ENCODE measurements around the gene MAL.

Gene MAL

DNA sequence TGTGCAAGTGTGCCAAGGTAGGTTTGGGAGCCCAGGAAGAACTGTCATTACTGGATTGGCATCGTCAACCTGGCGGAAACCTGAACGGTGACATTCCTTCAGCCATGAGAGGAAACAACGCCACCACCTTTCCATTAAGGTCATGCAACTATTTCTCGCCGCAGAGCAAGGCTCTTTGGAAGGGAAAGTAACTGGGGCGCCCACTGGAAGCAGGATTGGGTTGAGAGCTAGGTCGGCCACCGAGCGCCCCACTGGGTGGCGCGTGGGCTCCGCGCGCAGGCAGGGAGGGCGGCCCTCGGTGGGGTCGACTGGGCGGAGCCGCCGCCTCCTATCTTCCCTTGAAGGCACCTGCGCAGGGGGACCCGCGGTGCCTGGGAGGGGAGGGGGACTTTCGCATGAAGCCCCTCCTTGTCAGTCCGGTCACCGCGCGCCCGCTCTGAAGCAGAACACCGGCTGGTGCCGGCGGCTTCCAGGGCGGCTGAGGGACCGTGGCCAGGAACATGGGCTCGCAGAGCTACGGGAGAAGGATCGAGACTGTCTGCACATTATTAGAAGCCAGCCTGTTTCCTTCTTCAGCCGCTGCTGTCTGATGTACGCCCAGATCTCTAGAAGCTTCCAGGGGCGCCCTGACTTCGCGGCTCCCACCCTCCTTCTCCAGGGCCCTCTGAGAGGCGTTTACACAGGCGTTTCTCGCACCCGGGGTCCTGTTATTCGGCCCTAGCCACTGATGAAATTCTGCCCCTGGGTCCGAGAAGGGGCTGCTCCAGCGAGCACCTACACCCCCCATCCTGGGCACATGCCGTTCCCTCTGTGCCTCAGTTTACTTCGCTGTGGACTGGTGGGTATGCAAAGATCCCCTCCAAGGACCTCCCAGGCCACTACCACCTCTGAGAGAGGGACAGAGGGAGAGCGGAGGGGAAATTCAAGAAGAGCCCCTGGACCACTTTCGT, 27.3 kb upstream of the MAL start:
- DNase-seq = no peak

DNA sequence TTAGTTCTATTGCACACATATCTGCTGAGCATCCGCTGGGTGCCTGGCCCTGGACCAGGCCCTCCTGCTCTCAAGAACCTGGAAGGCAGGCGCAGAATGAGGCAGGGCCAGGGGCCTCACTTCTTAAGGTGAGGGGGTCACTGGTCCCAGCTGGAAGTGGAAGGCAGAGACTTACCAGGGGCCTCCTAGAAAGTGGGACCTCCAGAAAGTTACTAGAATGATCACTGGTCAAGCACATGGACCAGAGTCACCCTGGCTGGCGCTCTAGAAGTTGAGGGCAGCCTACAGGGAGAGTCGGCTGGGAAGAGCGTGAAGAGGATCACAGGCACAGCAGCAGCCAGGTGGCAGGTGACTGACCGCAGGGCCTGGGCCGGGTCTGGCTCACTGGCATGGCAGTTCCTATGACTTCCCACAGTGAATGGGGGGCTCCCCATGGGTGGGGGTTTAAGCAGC, 26.1 kb upstream of the MAL start:
- no peak for DNase-seq

DNA sequence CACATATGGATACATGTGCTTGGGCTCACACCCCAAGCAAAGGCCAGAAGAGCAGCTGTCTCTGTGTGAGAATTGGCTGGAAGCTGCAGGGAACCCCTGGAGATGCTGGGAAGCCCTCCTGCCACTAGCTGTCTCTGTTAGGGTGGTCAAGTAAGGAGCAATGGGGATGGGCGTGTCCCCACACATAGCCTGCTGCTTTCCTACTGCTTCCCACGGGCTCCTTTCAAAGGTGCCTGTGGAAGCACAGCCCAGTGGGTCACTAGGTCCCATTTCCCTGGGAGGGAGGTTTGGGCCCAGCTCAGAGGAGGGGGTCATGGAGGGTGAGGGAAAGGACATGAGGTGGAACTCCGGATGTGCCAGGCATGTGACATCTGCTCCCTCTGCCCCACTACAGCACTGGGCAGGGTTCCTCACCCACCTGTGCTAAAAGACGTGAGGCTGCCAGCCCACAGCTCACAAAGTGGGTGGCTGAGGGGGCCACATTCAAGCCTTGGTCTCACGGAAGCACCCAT, 24.4 kb upstream of the MAL start:
- no peak for DNase-seq

- no peak for DNase-seq
These were observed 23.8 kb upstream of the MAL start for GRCh38 chr2:95001701-95002100.

GRCh38 chr2:95002498-95002897, 23.0 kb upstream of the MAL start:
- DNase-seq = no peak

DNA sequence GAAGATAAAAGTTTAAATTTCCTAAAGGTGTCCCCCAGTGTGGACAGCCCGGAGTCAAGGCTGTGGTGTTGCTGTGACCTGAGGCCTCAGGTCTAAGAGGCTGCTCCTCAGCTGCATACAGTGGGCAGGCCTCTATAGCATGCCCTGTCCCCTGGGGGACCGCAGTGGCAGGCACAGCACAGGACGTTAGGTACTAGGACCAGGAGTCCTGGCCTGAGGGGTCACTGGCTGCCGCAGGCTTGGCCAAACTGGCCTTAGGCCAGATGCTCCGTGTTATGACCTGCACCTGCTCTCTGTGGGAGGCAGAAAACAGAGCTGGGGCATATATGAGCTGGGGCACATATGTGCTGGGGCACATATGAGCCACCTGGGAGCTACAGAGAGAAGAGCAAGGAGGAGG, 21.2 kb upstream of the MAL start:
- DNase-seq = no peak

- no peak for DNase-seq
These were observed 20.8 kb upstream of the MAL start for GRCh38 chr2:95004711-95005110.

DNA sequence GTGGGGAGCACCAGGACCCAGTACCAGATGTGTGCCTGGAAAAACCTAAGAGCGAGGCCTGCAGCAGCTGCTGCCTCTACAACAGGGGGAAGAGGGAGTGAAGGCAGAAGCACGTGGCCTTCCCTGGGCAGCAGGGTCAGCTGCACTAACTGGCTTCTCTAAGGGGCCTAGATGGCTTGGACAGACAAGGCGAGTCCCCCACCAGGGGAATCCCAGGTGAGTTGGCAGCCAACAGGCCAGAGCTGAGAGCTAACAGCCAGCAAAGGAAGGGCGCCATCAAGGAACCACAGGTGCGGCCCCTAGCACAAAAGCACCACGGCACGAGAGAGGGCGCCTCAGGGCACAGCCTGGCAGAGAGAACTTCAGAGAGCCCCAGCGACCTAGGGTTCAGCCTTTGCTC, 19.8 kb upstream of the MAL start:
- DNase-seq = no peak

DNA sequence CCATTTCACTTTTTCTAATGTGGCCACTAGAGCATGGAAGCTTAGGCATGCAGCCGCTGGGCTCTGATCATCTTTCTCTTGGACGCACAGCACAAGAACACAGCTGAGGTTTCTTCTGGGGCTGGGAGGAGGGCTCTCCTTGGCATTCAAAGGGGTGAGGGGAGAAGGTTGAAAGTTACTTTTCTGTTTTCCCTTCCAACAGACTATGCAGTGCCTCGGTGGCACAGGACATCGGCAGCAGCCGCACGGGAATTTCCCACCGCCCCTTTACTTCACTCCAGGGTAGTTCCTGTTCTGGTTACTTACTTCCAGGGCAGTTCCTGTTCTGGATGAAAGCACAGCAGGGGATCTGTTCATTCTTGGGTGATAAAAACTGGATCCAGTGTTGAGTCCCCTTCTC, 18.9 kb upstream of the MAL start:
- DNase-seq = no peak

GRCh38 chr2:95007031-95007609, 18.4 kb upstream of the MAL start:
- no peak for DNase-seq

GRCh38 chr2:95007822-95008221, 17.7 kb upstream of the MAL start:
- no peak for DNase-seq

- DNase-seq = no peak
These were observed 17.2 kb upstream of the MAL start for GRCh38 chr2:95008306-95008705.

DNA sequence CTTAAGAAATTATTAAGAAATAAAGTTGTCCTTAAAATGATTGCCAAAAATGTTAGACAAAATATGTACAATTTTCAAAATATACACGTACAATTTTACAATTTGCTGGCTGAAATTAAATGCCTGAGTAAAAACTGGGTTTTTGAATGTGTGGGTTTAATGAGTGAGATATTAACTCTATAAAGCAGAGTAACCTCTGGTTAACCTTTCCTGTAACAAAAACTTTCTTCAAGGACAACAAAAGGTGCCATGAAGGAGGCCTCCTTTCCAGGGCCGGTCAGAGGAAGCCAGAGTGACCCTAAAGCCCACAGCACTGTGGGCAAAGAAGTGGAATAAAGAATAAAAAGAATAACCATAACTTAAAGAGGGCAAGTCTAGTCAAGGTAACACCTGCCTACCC, 16.5 kb upstream of the MAL start:
- DNase-seq = no peak

DNA sequence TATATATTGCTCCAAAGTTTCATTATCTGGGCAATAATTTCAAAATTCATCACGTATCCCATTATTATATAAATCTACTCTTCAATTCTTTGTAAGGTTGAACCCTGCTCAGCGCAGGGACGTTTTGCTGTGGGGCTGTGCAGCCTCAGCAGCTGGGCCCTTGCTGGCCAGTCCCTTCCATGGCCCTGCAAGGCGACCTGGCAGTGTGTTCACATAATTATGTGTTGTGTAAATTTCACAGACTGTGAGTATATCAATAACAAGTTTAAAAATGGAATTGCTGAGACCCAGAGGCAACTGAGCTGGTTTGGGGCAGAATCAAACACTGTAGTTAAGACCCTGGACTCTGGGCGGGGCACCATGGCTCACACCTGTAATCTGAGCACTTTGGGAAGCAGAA, 16.1 kb upstream of the MAL start:
- no peak for DNase-seq

GRCh38 chr2:95010126-95010525, 15.4 kb upstream of the MAL start:
- DNase-seq = no peak

DNA sequence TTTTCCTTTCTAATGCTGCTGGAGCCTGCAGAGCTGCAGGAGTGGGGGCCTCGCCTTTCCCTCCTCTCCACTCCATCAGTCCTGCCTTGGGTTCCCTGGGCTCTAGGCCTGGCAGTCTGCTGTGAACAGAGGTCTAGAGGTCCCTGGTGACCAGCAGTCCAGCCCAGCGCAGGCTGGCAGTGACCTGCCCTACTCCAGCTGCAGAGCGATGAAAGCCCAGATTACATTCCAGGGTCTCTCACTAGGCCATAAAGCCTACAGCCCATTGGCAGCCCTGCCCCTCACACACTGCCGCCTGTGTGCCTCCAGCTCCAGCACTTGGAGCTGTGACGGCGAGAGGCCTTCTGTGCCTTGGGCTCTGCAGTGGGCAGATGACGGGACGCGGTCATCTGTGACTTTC, 14.8 kb upstream of the MAL start:
- no peak for DNase-seq

GRCh38 chr2:95012881-95013550, 12.5 kb upstream of the MAL start:
- DNase-seq = no peak

- no peak for DNase-seq
These were observed 11.8 kb upstream of the MAL start for GRCh38 chr2:95013726-95014125.

GRCh38 chr2:95014126-95014708, 11.3 kb upstream of the MAL start:
- no peak for DNase-seq

- no peak for DNase-seq
These were observed 10.1 kb upstream of the MAL start for GRCh38 chr2:95015261-95015912.

GRCh38 chr2:95016616-95017015, 8.9 kb upstream of the MAL start:
- no peak for DNase-seq

- DNase-seq = no peak
These were observed 8.4 kb upstream of the MAL start for GRCh38 chr2:95017071-95017501.

GRCh38 chr2:95017836-95018235, 7.7 kb upstream of the MAL start:
- DNase-seq = no peak
